IPS-18a (cell line): Measurements from ENCODE around the gene CREB5.

Source experiments
- H3K27ac ChIP-seq: one replicate; pipeline ENCODE4 v1.5.1; 2013; ENCODE audit warnings: low read length
- H3K27me3 ChIP-seq: one replicate; pipeline ENCODE4 v1.6.1; 2013; ENCODE audit warnings: mild to moderate bottlenecking, low read length; ENCODE audit not compliant: control insufficient read depth, insufficient read depth
- H3K36me3 ChIP-seq: one replicate; pipeline ENCODE4 v1.6.1; 2013; ENCODE audit warnings: low read depth, low read length; ENCODE audit not compliant: control insufficient read depth
- H3K4me1 ChIP-seq: one replicate; pipeline ENCODE4 v1.6.1; 2013; ENCODE audit warnings: low read depth, low read length; ENCODE audit not compliant: control insufficient read depth
- H3K4me3 ChIP-seq: one replicate; pipeline ENCODE4 v1.5.1; 2013; ENCODE audit warnings: low read length
- H3K9ac ChIP-seq: one replicate; pipeline ENCODE4 v1.6.1; 2013; ENCODE audit warnings: mild to moderate bottlenecking, low read length, moderate library complexity
- H3K9me3 ChIP-seq: one replicate; pipeline ENCODE4 v1.6.1; 2013; ENCODE audit warnings: low read depth, low read length; ENCODE audit not compliant: control insufficient read depth

The CREB5 gene

GRCh38 chr7:28423112-28423511, 10.8 kb downstream of the CREB5 start:
- Histone ChIP-seq H3K9ac (no peak overlapping the region), H3K4me3 (no peak overlapping the region), H3K9me3 (no peaks in the 10 kb centered on the region), H3K27me3 (no peaks in the 10 kb centered on the region), H3K27ac (no peak overlapping the region), H3K4me1 (no peaks in the 10 kb centered on the region), H3K36me3 (no peaks in the 10 kb centered on the region)

DNA sequence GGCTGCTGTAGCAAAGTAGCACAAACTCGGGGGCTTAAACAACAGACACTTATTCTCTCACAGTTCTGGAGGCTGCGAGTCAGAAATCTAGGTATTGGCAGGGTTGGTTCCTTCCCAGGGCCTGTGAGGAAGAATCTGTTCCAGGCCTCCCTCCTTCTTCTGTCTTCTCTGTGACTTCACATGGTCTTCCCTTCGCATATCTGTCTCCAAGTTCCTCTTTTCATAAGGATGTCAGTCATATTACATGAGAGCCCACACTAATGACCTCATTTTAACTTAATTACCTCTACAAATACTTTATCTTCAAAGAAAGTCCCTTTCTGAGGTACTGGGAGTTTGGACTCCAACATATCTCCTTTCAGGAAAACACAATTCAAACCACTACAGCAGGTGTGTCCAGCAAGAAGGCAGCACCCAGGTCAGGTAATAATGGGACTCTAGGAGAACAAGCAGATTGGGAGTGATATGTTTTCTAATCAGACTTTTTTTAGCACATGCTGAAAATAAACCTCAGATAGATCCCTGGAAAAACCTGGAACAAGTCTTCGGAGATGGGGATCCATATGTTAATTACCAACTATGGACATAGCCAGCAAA, 11.7 kb downstream of the CREB5 start:
- H3K4me3 ChIP-seq: no peak overlapping the region
- H3K27ac ChIP-seq: no peak overlapping the region
- no peaks in the 10 kb centered on the region for H3K27me3 ChIP-seq
- no peaks in the 10 kb centered on the region for H3K36me3 ChIP-seq
- no peak overlapping the region for H3K9ac ChIP-seq
- no peaks in the 10 kb centered on the region for H3K4me1 ChIP-seq
- no peaks in the 10 kb centered on the region for H3K9me3 ChIP-seq

DNA sequence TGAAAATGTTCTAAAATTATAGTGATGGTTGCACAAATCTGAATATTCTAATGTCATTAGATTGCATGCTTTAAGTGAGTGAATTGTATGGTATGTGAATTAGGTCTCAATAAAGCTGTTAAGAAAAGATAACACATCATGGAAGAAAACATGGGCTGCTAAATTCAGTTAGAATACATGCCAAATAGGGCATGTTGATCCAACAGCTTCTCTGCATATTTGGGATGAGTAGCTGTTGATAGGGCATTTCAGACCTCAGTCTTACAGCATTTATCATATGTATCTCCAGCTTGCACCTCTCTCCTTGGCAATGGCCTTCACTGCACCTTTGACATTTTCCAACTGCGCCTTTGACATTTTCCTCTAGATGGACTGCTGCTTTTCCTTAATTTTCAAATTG, 13.2 kb downstream of the CREB5 start:
- Histone ChIP-seq H3K9ac (no peak overlapping the region), H3K4me1 (peaks cover 8% of the 10 kb centered on the region), H3K27me3 (no peaks in the 10 kb centered on the region), H3K36me3 (no peaks in the 10 kb centered on the region), H3K27ac (no peak overlapping the region), H3K4me3 (no peak overlapping the region), H3K9me3 (no peaks in the 10 kb centered on the region)

- Histone ChIP-seq H3K27ac (no peak overlapping the region), H3K4me3 (no peak overlapping the region), H3K36me3 (no peaks in the 10 kb centered on the region), H3K9me3 (no peaks in the 10 kb centered on the region), H3K4me1 (peaks cover 8% of the 10 kb centered on the region), H3K9ac (no peak overlapping the region), H3K27me3 (no peaks in the 10 kb centered on the region)
These were observed 14.9 kb downstream of the CREB5 start for GRCh38 chr7:28427236-28427635.

- Histone ChIP-seq H3K4me3 (no peak overlapping the region), H3K27me3 (no peaks in the 10 kb centered on the region), H3K27ac (no peak overlapping the region)
These were observed 18.3 kb downstream of the CREB5 start for GRCh38 chr7:28430616-28431015.

DNA sequence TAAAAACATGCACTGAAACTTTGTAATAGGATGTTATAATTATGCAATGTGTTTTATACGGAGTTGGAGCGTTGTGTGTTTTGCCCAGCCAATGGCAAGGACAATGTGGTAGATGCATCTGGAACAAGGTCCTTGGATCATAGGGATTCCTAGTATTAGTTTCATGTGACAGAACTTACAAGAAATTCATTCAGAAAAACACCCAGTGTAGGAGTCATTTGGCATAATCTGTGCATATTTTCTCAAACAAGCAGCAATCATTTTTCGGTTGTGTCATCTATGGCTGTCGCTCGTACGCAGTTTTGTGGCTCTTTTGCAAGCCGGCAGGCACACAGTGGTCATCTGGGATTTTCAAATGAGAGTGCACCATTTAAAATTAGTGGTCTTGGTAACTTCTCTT, 19.8 kb downstream of the CREB5 start:
- H3K9ac ChIP-seq: no peak overlapping the region
- H3K4me1 ChIP-seq: peaks cover 27% of the 10 kb centered on the region
- no peaks in the 10 kb centered on the region for H3K9me3 ChIP-seq
- H3K4me3 ChIP-seq: no peak overlapping the region
- no peaks in the 10 kb centered on the region for H3K27me3 ChIP-seq
- no peak overlapping the region for H3K27ac ChIP-seq
- no peaks in the 10 kb centered on the region for H3K36me3 ChIP-seq

More at GRCh38 chr7:28430616-28431015, 18.3 kb downstream of the CREB5 start:
- no peak overlapping the region for H3K9ac ChIP-seq
- no peaks in the 10 kb centered on the region for H3K36me3 ChIP-seq
- H3K9me3 ChIP-seq: no peaks in the 10 kb centered on the region
- peaks cover 27% of the 10 kb centered on the region for H3K4me1 ChIP-seq

GRCh38 chr7:28433039-28433438, 20.7 kb downstream of the CREB5 start:
- Histone ChIP-seq H3K27me3 (no peaks in the 10 kb centered on the region), H3K27ac (no peak overlapping the region), H3K36me3 (no peaks in the 10 kb centered on the region), H3K9me3 (no peaks in the 10 kb centered on the region), H3K9ac (no peak overlapping the region), H3K4me3 (no peak overlapping the region), H3K4me1 (peaks cover 33% of the 10 kb centered on the region)

DNA sequence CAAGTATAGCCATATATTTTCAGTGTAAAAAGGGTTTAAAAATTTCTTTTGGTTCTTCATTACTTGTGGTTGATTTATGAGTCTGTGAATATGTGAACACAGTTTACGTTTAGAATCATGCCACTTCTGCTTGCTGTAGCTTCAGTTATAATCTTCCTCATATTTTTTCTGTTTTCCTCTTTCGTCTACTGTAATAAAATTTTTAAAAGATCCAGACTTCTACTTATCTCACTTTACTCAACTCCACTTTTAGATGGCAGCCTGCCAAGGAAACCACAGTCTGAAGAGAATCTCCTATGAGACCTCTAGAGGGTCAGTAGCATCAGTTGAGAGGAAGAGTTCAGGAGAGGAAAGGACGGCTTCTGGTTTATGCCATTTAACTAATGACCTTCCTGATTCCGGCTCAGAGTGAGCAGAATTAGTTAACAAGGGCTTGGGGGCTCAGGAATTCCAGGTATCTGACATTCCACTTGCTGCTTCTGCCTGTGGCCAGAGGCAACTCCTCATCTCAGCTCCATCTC, 21.4 kb downstream of the CREB5 start:
- H3K27me3 ChIP-seq: no peaks in the 10 kb centered on the region
- H3K9ac ChIP-seq: peak overlapping the region; percentile 11
- no peaks in the 10 kb centered on the region for H3K36me3 ChIP-seq
- H3K9me3 ChIP-seq: no peaks in the 10 kb centered on the region
- H3K4me1 ChIP-seq: peaks cover 33% of the 10 kb centered on the region
- H3K27ac ChIP-seq: no peak overlapping the region
- no peak overlapping the region for H3K4me3 ChIP-seq

DNA sequence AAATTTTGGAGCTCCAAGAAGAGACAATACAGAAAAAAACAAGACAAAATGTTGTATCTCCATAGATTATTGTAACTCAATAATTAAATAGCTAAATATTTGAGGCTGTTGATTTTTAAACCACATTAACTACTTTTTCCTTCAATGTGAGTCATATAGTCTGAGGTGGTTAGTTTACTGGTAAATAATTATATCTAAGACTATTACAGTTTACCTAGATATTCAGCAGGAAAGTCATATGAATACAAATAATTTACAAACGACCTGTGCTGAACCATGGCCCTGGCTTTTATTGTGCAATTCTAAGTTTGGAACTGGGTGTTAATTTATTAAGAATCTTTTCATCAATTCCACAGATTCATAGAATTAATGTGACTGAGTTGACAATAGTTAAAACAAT, 22.2 kb downstream of the CREB5 start:
- peaks cover 33% of the 10 kb centered on the region for H3K4me1 ChIP-seq

GRCh38 chr7:28435152-28435551, 22.8 kb downstream of the CREB5 start:
- Histone ChIP-seq H3K4me3 (no peak overlapping the region), H3K9me3 (no peaks in the 10 kb centered on the region), H3K27me3 (no peaks in the 10 kb centered on the region), H3K9ac (no peak overlapping the region), H3K4me1 (peaks cover 26% of the 10 kb centered on the region), H3K27ac (no peak overlapping the region), H3K36me3 (no peaks in the 10 kb centered on the region)

More for the DNA sequence above, 22.2 kb downstream of the CREB5 start:
- no peaks in the 10 kb centered on the region for H3K27me3 ChIP-seq
- H3K36me3 ChIP-seq: no peaks in the 10 kb centered on the region
- no peak overlapping the region for H3K27ac ChIP-seq
- no peak overlapping the region for H3K9ac ChIP-seq
- H3K4me3 ChIP-seq: no peak overlapping the region
- H3K9me3 ChIP-seq: no peaks in the 10 kb centered on the region

- H3K9me3 ChIP-seq: no peaks in the 10 kb centered on the region
These were observed 23.5 kb downstream of the CREB5 start for GRCh38 chr7:28435732-28436378.

GRCh38 chr7:28440055-28440601, 27.8 kb downstream of the CREB5 start:
- Histone ChIP-seq H3K4me3 (no peak overlapping the region), H3K36me3 (no peaks in the 10 kb centered on the region), H3K27ac (no peak overlapping the region), H3K27me3 (no peaks in the 10 kb centered on the region), H3K4me1 (peaks cover 8% of the 10 kb centered on the region), H3K9me3 (no peaks in the 10 kb centered on the region), H3K9ac (no peak overlapping the region)

More at GRCh38 chr7:28435732-28436378, 23.5 kb downstream of the CREB5 start:
- H3K27me3 ChIP-seq: no peaks in the 10 kb centered on the region
- no peak overlapping the region for H3K4me3 ChIP-seq
- H3K4me1 ChIP-seq: peaks cover 25% of the 10 kb centered on the region
- no peak overlapping the region for H3K9ac ChIP-seq
- no peak overlapping the region for H3K27ac ChIP-seq
- no peaks in the 10 kb centered on the region for H3K36me3 ChIP-seq
